ENCODE data around the gene BANK1. TPM values are rescaled to one million over a fixed set of nuclear protein-coding genes. Genes with fewer than 3 reads are reported as not detected.

Gene BANK1
- total and polyA plus RNA-seq, 2 of the 4 experiments (the other 2 are of a cell fraction), result under 0.01 to 0.51 TPM

DNA sequence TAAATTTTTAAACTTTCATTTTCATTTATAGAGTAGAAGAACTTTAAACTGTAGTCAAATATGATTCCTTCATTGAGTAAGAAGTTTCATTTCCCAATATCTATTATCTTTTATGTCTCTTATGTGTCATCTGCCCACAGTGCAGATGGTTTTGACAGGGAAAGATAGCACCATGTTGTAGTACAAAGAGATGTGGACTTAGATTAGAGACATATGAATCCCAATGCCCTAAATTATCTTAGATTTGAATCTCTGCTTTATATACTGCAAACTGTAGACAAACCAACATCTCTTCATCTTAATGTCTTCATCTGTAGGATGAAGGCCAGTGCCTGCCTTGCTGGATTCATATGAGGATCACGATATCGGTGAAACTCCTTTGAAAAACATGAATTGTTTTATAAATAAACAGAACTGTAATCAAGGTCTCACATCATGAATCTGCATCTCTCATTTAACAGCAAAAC, 217.5 kb downstream of the BANK1 start:
- no peak for DNase-seq
- no peak overlapping the region for H4K5ac ChIP-seq (ENCODE audit: low read depth, low read length)
- no peak overlapping the region for H3K4ac ChIP-seq (ENCODE audit: low read depth, low read length)
- no peak overlapping the region for H3K14ac ChIP-seq (replicated peaks; ENCODE audit: low read depth, low read length)
- no peak overlapping the region for H2BK120ac ChIP-seq (ENCODE audit: low read depth, low read length)
- H2BK5ac ChIP-seq (ENCODE audit: low read depth, low read length, poor library complexity, severe bottlenecking), result no peak overlapping the region
- no peak overlapping the region for H4K8ac ChIP-seq (ENCODE audit: low read depth in 2 of 2, low read length in 2 of 2)
- H3K4me1 ChIP-seq (ENCODE audit: control insufficient read depth, insufficient read depth, low read length), result no peaks in the 10 kb centered on the region
- ChIA-PET CTCF (no interaction called here), POLR2A (ENCODE audit: unreplicated experiment) (no interaction called here)
- no peaks in the 10 kb centered on the region for H3K79me1 ChIP-seq (ENCODE audit: low read depth in 1 of 2, low read length in 2 of 2)
- no peak overlapping the region for H3K4me2 ChIP-seq (ENCODE audit: low read depth, low read length)
- no peak overlapping the region for H2BK20ac ChIP-seq (ENCODE audit: low read depth, low read length)
- no peak for TF ChIP-seq FOS (IDR thresholded peaks at IDR 0.05; ENCODE audit: low read depth, low read length)
- TF ChIP-seq RCOR1 (IDR thresholded peaks at IDR 0.05; ENCODE audit: insufficient replicate concordance, low read length), result no peak
- no peak for TF ChIP-seq MAFK (IDR thresholded peaks at IDR 0.05; ENCODE audit: low read depth, low read length)
- no peak for TF ChIP-seq BHLHE40 (IDR thresholded peaks at IDR 0.05; ENCODE audit: low read depth, low read length)
- no peak for TF ChIP-seq CHD1 (IDR thresholded peaks at IDR 0.05; ENCODE audit: low read depth, low read length)
- TF ChIP-seq SMC3 (IDR thresholded peaks at IDR 0.05; ENCODE audit: low read depth, low read length), result no peak
- TF ChIP-seq, protein P1, sequence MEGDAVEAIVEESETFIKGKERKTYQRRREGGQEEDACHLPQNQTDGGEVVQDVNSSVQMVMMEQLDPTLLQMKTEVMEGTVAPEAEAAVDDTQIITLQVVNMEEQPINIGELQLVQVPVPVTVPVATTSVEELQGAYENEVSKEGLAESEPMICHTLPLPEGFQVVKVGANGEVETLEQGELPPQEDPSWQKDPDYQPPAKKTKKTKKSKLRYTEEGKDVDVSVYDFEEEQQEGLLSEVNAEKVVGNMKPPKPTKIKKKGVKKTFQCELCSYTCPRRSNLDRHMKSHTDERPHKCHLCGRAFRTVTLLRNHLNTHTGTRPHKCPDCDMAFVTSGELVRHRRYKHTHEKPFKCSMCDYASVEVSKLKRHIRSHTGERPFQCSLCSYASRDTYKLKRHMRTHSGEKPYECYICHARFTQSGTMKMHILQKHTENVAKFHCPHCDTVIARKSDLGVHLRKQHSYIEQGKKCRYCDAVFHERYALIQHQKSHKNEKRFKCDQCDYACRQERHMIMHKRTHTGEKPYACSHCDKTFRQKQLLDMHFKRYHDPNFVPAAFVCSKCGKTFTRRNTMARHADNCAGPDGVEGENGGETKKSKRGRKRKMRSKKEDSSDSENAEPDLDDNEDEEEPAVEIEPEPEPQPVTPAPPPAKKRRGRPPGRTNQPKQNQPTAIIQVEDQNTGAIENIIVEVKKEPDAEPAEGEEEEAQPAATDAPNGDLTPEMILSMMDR (conservative IDR thresholded peaks at IDR 0.05; ENCODE audit: low read depth, low read length), result no peak
- TF ChIP-seq CEBPB (IDR thresholded peaks at IDR 0.05; ENCODE audit: low read depth, low read length), result no peak
- TF ChIP-seq MXI1 (IDR thresholded peaks at IDR 0.05; ENCODE audit: borderline replicate concordance, low read depth, low read length), result no peak
- TF ChIP-seq USF2 (IDR thresholded peaks at IDR 0.05; ENCODE audit: low read depth, low read length), result no peak
- no peak for TF ChIP-seq NFE2L2 (IDR thresholded peaks at IDR 0.05; ENCODE audit: low read depth, low read length)
- no peak for TF ChIP-seq RFX5 (IDR thresholded peaks at IDR 0.05; ENCODE audit: low read depth, low read length)
- no peak for TF ChIP-seq POLR2A (IDR thresholded peaks at IDR 0.05; ENCODE audit: low read depth, low read length)
- TF ChIP-seq RAD21 (IDR thresholded peaks at IDR 0.05; ENCODE audit: low read length), result no peak
- no peak for TF ChIP-seq ELK1 (IDR thresholded peaks at IDR 0.05; ENCODE audit: borderline replicate concordance, low read depth, low read length)
- no peak for TF ChIP-seq MAZ (IDR thresholded peaks at IDR 0.05; ENCODE audit: borderline replicate concordance, low read depth, low read length)
- H2AFZ ChIP-seq (replicated peaks; ENCODE audit: low read length, poor library complexity), result no peak overlapping the region
- intact Hi-C loops (cut with micrococcal nuclease), result no loop called here
- H2BK15ac ChIP-seq (ENCODE audit: low read depth, low read length), result no peak overlapping the region
- ATAC-seq (ENCODE audit: low read depth), result no peak
- H3K9me1 ChIP-seq (ENCODE audit: insufficient read depth, low read length), result no peaks in the 10 kb centered on the region
- no peaks in the 10 kb centered on the region for H3K27me3 ChIP-seq (ENCODE audit: control insufficient read depth, insufficient read depth, low read length)
- no peak overlapping the region for H3K4me3 ChIP-seq (ENCODE audit: insufficient read depth, low read depth, low read length)
- H3K18ac ChIP-seq (ENCODE audit: low read depth, low read length), result no peak overlapping the region
- no peak overlapping the region for H3K56ac ChIP-seq (ENCODE audit: extremely low read depth, insufficient read depth, low read length)
- in situ Hi-C loops (cut with MboI; ENCODE audit: low sequenced_read_pairs), result no loop called here
- dilution Hi-C loops (cut with HindIII; ENCODE audit: low sequenced_read_pairs, unreplicated experiment), result no loop called here
- H4K20me1 ChIP-seq (ENCODE audit: insufficient read depth, low read length), result no peaks in the 10 kb centered on the region
- no peaks in the 10 kb centered on the region for H3K9me3 ChIP-seq (ENCODE audit: control insufficient read depth, insufficient read depth, low read length)
- H3K36me3 ChIP-seq (ENCODE audit: control insufficient read depth, insufficient read depth, low read length), result no peaks in the 10 kb centered on the region
- no peak overlapping the region for H4K91ac ChIP-seq (ENCODE audit: insufficient read depth, low read depth, low read length)
- WGBS, 2 experiments (ENCODE audit: extremely low coverage in 2 of 2, insufficient read length in 1 of 2), result no CpG with 5 or more reads among the region's 2 CpGs
- no peak overlapping the region for H2AK9ac ChIP-seq (replicated peaks; ENCODE audit: low read depth, low read length, poor library complexity)
- BruUV-seq (replicated peaks), result no TSS peak
- H3K27ac ChIP-seq (ENCODE audit: insufficient read depth, low read length), result no peak overlapping the region
- no peak overlapping the region for H3K9ac ChIP-seq (ENCODE audit: low read depth, low read length)
- no peak overlapping the region for H3K23ac ChIP-seq (ENCODE audit: low read depth, low read length)
- H2AK5ac ChIP-seq (ENCODE audit: low read depth, low read length), result no peak overlapping the region
